22Rv1 (cell line): ENCODE measurements around the gene CMSS1.

Experiments used
- CTCF ChIP-seq: fragments of 450-650 bp; IDR thresholded peaks from 2 replicates; pipeline ENCODE4 v1.5.1; 2017; ENCODE audit warnings: mild to moderate bottlenecking
- ZFX ChIP-seq: fragments of 450-650 bp; IDR thresholded peaks from 2 replicates; pipeline ENCODE4 v1.6.1; 2017; ENCODE audit warnings: antibody characterized with exemption, borderline replicate concordance

DNA sequence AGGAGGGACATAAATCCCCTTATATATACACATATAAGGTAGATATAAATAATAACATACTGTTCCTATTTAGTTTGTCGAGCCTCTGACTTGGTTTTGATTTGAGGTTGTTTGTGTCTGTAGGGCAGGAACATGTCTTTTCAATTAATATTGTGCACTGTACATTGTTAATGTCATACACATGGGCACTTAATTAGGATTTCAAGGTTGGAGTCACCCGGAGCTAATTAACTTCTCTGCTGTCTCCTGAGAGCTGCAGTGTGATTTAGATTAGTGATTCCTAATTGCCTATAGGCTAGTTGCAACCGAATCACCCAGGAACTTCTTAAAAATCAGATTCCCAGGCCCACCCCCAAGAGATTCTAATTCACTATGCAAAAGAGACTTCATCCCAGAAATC is 347.1 kb downstream of the CMSS1 start:
- TF ChIP-seq CTCF = no peak
- TF ChIP-seq ZFX = no peak
